Ishikawa (cell line): ENCODE results near the gene MRPL41.

ENCODE experiments used
- CEBPB ChIP-seq: IDR thresholded peaks from 2 replicates; pipeline ENCODE4 v1.6.1; 2012
- CREB1 ChIP-seq: IDR thresholded peaks from 2 replicates; pipeline ENCODE4 v1.6.1; 2012; ENCODE audit warnings: low read depth
- EGR1 ChIP-seq: IDR thresholded peaks from 2 replicates; pipeline ENCODE4 v1.6.1; 2012
- EP300 ChIP-seq: IDR thresholded peaks from 2 replicates; pipeline ENCODE4 v1.6.1; 2012; ENCODE audit warnings: borderline replicate concordance
- FOXM1 ChIP-seq: IDR thresholded peaks from 2 replicates; pipeline ENCODE4 v1.6.1; 2012; ENCODE audit warnings: low read depth, borderline replicate concordance
- MAX ChIP-seq: IDR thresholded peaks from 2 replicates; pipeline ENCODE4 v1.6.1; 2012
- NFIC ChIP-seq: IDR thresholded peaks from 2 replicates; pipeline ENCODE4 v1.6.1; 2012
- RAD21 ChIP-seq: IDR thresholded peaks from 2 replicates; pipeline ENCODE4 v1.6.1; 2012; ENCODE audit warnings: low read depth
- TAF1 ChIP-seq: IDR thresholded peaks from 2 replicates; pipeline ENCODE4 v1.6.1; 2012; ENCODE audit warnings: low read depth, mild to moderate bottlenecking
- TCF12 ChIP-seq: IDR thresholded peaks from 2 replicates; pipeline ENCODE4 v1.6.1; 2012; ENCODE audit warnings: low read depth
- TEAD4 ChIP-seq: IDR thresholded peaks from 2 replicates; pipeline ENCODE4 v1.6.1; 2012
- YY1 ChIP-seq: IDR thresholded peaks from 2 replicates; pipeline ENCODE4 v1.6.1; 2012; ENCODE audit warnings: low read depth
- ZBTB7A ChIP-seq: IDR thresholded peaks from 2 replicates; pipeline ENCODE4 v1.6.1; 2012; ENCODE audit warnings: low read depth
- TF ChIP-seq, protein P1 (sequence below): IDR thresholded peaks from 2 replicates; pipeline ENCODE4 v1.6.1; 2012; ENCODE audit warnings: low read depth, mild to moderate bottlenecking
- TF ChIP-seq, protein P2 (sequence below): IDR thresholded peaks from 2 replicates; pipeline ENCODE4 v1.6.1; 2012

MRPL41 gene

GRCh38 chr9:137583347-137583746, 31.7 kb downstream of the MRPL41 start:
- no peak for TF ChIP-seq ZBTB7A
- no peak for TF ChIP-seq TAF1
- TF ChIP-seq EP300, result no peak
- TF ChIP-seq, protein P1, sequence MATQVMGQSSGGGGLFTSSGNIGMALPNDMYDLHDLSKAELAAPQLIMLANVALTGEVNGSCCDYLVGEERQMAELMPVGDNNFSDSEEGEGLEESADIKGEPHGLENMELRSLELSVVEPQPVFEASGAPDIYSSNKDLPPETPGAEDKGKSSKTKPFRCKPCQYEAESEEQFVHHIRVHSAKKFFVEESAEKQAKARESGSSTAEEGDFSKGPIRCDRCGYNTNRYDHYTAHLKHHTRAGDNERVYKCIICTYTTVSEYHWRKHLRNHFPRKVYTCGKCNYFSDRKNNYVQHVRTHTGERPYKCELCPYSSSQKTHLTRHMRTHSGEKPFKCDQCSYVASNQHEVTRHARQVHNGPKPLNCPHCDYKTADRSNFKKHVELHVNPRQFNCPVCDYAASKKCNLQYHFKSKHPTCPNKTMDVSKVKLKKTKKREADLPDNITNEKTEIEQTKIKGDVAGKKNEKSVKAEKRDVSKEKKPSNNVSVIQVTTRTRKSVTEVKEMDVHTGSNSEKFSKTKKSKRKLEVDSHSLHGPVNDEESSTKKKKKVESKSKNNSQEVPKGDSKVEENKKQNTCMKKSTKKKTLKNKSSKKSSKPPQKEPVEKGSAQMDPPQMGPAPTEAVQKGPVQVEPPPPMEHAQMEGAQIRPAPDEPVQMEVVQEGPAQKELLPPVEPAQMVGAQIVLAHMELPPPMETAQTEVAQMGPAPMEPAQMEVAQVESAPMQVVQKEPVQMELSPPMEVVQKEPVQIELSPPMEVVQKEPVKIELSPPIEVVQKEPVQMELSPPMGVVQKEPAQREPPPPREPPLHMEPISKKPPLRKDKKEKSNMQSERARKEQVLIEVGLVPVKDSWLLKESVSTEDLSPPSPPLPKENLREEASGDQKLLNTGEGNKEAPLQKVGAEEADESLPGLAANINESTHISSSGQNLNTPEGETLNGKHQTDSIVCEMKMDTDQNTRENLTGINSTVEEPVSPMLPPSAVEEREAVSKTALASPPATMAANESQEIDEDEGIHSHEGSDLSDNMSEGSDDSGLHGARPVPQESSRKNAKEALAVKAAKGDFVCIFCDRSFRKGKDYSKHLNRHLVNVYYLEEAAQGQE, result no peak
- TF ChIP-seq EGR1, result no peak
- no peak for TF ChIP-seq TCF12

DNA sequence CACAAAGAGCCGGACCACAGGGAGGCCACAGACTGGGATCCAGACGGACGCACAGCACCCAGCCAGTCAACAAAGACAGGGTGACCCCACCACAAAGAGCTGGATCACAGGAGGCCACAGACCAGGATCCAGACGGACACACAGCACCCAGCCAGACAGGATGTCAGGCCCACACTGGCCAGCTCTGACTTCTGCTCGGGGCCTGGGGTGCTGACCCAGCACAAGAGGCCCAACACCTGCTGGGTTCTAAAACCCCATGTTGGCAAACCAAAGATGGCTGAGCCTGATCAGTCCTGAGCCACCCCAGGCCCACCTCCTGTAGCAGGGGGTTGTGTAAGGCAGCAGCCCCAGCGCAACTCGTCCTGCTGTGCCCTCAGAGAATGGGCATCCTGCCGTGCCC, 32.3 kb downstream of the MRPL41 start:
- TF ChIP-seq EGR1, result no peak
- TF ChIP-seq CREB1, result no peak
- TF ChIP-seq, protein P2, sequence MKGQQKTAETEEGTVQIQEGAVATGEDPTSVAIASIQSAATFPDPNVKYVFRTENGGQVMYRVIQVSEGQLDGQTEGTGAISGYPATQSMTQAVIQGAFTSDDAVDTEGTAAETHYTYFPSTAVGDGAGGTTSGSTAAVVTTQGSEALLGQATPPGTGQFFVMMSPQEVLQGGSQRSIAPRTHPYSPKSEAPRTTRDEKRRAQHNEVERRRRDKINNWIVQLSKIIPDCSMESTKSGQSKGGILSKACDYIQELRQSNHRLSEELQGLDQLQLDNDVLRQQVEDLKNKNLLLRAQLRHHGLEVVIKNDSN, result no peak
- no peak for TF ChIP-seq MAX
- no peak for TF ChIP-seq CEBPB
- TF ChIP-seq, protein P1, result no peak
- TF ChIP-seq NFIC, result no peak
- TF ChIP-seq TEAD4, result no peak
- no peak for TF ChIP-seq RAD21
- no peak for TF ChIP-seq YY1
- no peak for TF ChIP-seq FOXM1

GRCh38 chr9:137586854-137587253, 35.2 kb downstream of the MRPL41 start:
- TF ChIP-seq TAF1, result no peak
- TF ChIP-seq, protein P1, result no peak
- TF ChIP-seq TCF12, result no peak
- TF ChIP-seq EP300, result no peak
- no peak for TF ChIP-seq MAX
- no peak for TF ChIP-seq YY1
- no peak for TF ChIP-seq CREB1
- TF ChIP-seq RAD21, result no peak
- TF ChIP-seq ZBTB7A, result no peak
- TF ChIP-seq, protein P2, result no peak
- TF ChIP-seq NFIC, result no peak
- TF ChIP-seq CEBPB, result no peak
- no peak for TF ChIP-seq FOXM1
- TF ChIP-seq TEAD4, result no peak
- TF ChIP-seq EGR1, result no peak

- TF ChIP-seq EP300, result no peak
- TF ChIP-seq CREB1, result no peak
- TF ChIP-seq RAD21, result no peak
- no peak for TF ChIP-seq NFIC
These were observed 36.6 kb downstream of the MRPL41 start for GRCh38 chr9:137588311-137588710.

- no peak for TF ChIP-seq FOXM1
- TF ChIP-seq CREB1, result no peak
- TF ChIP-seq RAD21, result no peak
These were observed 37.2 kb downstream of the MRPL41 start for GRCh38 chr9:137588891-137589290.
